Liver (tissue), 9 donors: ENCODE results near the gene RHOT2. TPM values are rescaled to one million over a fixed set of nuclear protein-coding genes. Genes with fewer than 3 reads are reported as not detected.
"Not testable (repeated sequence)": the region's sequence is repeated elsewhere in the genome, so short reads cannot be mapped to it uniquely, and the experiment has no call there.

ENCODE experiments used
- DNase-seq: peaks from one replicate; pipeline ENCODE4 v3.0.0-alpha.2; 2017; ENCODE audit warnings: low spot score
- H3K27ac ChIP-seq, 2 donors: one replicate each; pipeline ENCODE4 v1.7.0; 2013; ENCODE audit warnings: inconsistent platforms in 2 of 2, low read length in 2 of 2, control low read depth in 1 of 2, low read depth in 1 of 2, mild to moderate bottlenecking in 1 of 2
- H3K27me3 ChIP-seq, 4 donors: one replicate each; pipeline versions ENCODE4 v1.6.1 to v1.7.0; 2013; ENCODE audit warnings: low read length in 3 of 4, inconsistent platforms in 1 of 4, mild to moderate bottlenecking in 1 of 4, moderate library complexity in 1 of 4; ENCODE audit not compliant: control insufficient read depth in 4 of 4, insufficient read depth in 4 of 4
- H3K36me3 ChIP-seq, 4 donors: one replicate each; pipeline versions ENCODE4 v1.6.1 to v1.7.0; 2013; ENCODE audit warnings: low read length in 3 of 4, mild to moderate bottlenecking in 3 of 4, low read depth in 1 of 4, moderate library complexity in 1 of 4; ENCODE audit not compliant: control insufficient read depth in 4 of 4, insufficient read depth in 3 of 4
- H3K4me1 ChIP-seq, 4 donors: one replicate each; pipeline versions ENCODE4 v1.6.1 to v1.7.0; 2013; ENCODE audit warnings: low read length in 3 of 4, mild to moderate bottlenecking in 3 of 4, moderate library complexity in 1 of 4; ENCODE audit not compliant: control insufficient read depth in 4 of 4, insufficient read depth in 4 of 4
- H3K4me3 ChIP-seq, 3 donors: one replicate each; pipeline versions ENCODE4 v1.6.1 to v1.7.0; 2013; ENCODE audit warnings: low read length in 3 of 3, control low read depth in 1 of 3, low read depth in 1 of 3, mild to moderate bottlenecking in 1 of 3
- H3K9ac ChIP-seq, 2 donors: one replicate each; pipeline ENCODE4 v1.7.0; 2013; ENCODE audit warnings: low read length in 2 of 2, mild to moderate bottlenecking in 2 of 2, moderate library complexity in 2 of 2, control low read depth in 1 of 2, low read depth in 1 of 2
- H3K9me3 ChIP-seq, 4 donors: one replicate each; pipeline versions ENCODE4 v1.6.1 to v1.7.0; 2013; ENCODE audit warnings: low read length in 3 of 4; ENCODE audit not compliant: control insufficient read depth in 4 of 4
- ATF3 ChIP-seq: IDR thresholded peaks from 2 replicates; pipeline ENCODE4 v1.6.1; 2016; ENCODE audit warnings: antibody characterized with exemption
- NR2F2 ChIP-seq: IDR thresholded peaks from 2 replicates; pipeline ENCODE4 v1.6.1; 2016; ENCODE audit warnings: antibody characterized with exemption
- RAD21 ChIP-seq, 2 donors: IDR thresholded peaks; 2 replicates each; pipeline ENCODE4 v1.6.1; 2016; ENCODE audit warnings: antibody characterized with exemption in 2 of 2, mild to moderate bottlenecking in 2 of 2
- RXRA ChIP-seq, 2 donors: IDR thresholded peaks; 2 replicates each; pipeline ENCODE4 v1.6.1; 2017 to 2018; ENCODE audit warnings: antibody characterized with exemption in 2 of 2, mild to moderate bottlenecking in 1 of 2
- whole genome bisulfite sequencing: extraction: QIAGEN DNeasy Blood & Tissue Kit; methylation state at CpG from one replicate; pipeline ENCODE4 v1.1.7; 2013; 5-methylcytosine and 5-hydroxymethylcytosine counted together
- polyA plus RNA-seq, 2 donors: library from polyadenylated mRNA; stranded (reverse) in 1 of 2; unstranded in 1 of 2; fragments of 200-250 nt in 1 of 2; fragments of >200 nt in 1 of 2; fragmentation: Nextera tagmentation in 1 of 2; extraction: Ambion mirVana in 1 of 2; gene quantifications; one replicate each; pipeline versions ENCODE4 v1.2.1 to v1.2.3, GENCODE V29; 2013 to 2015
- total RNA-seq, 2 donors: library from RNA; depleted of rRNA; stranded (reverse); fragments of >200 nt; gene quantifications; one replicate each; pipeline ENCODE4 v1.2.3, GENCODE V29; 2014
- TF ChIP-seq, protein P1 (sequence below): fragments of 150-350 bp; IDR thresholded peaks from 2 replicates; pipeline ENCODE4 v1.5.1; 2017; ENCODE audit warnings: improper control_type of control experiment, low read depth, low read length; ENCODE audit not compliant: missing input control
- donor health status: healthy.
- donor health status: healthy.
- donor health status: healthy.
- donor health status: healthy.
- donor health status: healthy.

RHOT2 gene
- total and polyA plus RNA-seq, 4 donors, result 20.8 to 37.9 (median 34.3) TPM

DNA sequence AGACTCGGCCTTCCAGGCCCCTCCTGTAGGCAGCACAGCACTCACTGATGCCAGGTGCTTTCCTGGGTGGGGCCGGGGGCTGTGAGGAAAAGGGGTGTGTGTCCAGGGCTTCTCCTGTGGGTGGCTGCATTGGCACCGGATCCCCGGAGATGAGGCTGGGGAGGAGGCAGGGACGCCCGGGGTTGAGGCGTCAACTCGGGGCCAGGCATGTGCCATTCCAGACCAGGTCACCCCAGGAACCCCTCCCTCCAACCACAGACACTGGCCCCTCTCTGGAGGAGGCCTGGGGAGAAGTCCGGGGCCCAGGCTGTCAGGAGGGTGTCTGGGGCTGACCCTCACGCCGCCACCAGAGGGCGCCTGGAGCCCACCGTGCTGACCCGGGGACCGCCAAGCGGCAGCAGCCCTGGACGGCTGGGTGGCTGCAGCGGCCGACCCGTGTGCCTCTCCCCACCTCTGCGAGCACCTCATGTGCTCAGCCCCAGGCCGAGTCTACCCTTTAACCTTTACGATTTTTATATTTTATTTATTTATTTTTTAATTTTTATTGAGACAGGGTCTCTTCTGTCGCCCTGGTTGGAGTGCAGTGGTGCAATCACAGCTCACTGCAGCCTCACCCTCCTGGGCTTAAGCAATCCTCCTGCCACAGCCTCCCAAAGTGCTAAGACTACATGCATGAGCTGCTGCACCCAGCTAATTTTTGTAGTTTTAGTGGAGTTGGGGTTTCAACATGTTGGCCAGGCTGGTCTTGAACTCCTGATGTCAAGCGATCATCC, 43.8 kb downstream of the RHOT2 start:
- Histone ChIP-seq H3K27ac (no peak overlapping the region), H3K27me3 (peaks cover 3 to 15% (median 4%) of the 10 kb centered on the region in 4 donors), H3K9me3 (no peaks in the 10 kb centered on the region), H3K4me1 (peaks cover 15 to 25% (median 18%) of the 10 kb centered on the region in 4 donors), H3K9ac (no peak overlapping the region), H3K4me3 (no peak overlapping the region), H3K36me3 (peaks cover 0 to 1% (median 0%) of the 10 kb centered on the region in 4 donors)
- WGBS, result 12% methylated on average over 25 of the region's 25 CpGs
- TF ChIP-seq, protein P1, sequence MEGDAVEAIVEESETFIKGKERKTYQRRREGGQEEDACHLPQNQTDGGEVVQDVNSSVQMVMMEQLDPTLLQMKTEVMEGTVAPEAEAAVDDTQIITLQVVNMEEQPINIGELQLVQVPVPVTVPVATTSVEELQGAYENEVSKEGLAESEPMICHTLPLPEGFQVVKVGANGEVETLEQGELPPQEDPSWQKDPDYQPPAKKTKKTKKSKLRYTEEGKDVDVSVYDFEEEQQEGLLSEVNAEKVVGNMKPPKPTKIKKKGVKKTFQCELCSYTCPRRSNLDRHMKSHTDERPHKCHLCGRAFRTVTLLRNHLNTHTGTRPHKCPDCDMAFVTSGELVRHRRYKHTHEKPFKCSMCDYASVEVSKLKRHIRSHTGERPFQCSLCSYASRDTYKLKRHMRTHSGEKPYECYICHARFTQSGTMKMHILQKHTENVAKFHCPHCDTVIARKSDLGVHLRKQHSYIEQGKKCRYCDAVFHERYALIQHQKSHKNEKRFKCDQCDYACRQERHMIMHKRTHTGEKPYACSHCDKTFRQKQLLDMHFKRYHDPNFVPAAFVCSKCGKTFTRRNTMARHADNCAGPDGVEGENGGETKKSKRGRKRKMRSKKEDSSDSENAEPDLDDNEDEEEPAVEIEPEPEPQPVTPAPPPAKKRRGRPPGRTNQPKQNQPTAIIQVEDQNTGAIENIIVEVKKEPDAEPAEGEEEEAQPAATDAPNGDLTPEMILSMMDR, result peak; percentile 88
- TF ChIP-seq ATF3, result no peak
- peak; percentile 82 to 91 for TF ChIP-seq RAD21 (IDR thresholded peaks at IDR 0.05)
- DNase-seq, result peak; percentile 87

DNA sequence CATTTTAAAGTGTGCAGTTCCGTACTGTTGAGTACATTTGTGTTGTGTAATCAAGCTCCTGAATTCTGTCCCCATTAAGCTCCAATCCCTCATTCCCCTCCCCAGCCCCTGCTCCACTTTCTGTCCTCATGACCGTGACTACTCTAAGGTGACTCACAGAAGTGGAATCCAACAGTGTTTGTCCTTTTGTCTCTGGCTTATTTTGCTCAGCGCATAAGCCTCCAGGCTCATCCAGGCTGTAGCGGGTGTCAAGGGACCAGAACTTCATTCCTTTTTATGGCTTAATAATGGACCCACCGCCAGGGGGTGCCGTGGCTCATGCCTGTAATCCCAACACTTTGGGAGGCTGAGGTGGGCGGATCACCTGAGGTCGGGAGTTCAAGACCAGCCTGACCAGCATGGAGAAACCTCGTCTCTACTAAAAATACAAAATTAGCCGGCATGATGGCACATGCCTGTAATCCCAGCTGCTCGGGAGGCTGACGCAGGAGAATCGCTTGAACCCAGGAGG, 44.9 kb downstream of the RHOT2 start:
- WGBS, result 52% methylated on average over 13 of the region's 13 CpGs
- H3K9ac ChIP-seq, H3K36me3 ChIP-seq, H3K4me3 ChIP-seq, H3K9me3 ChIP-seq, DNase-seq, H3K27ac ChIP-seq: not testable (repeated sequence)
- H3K27me3 ChIP-seq, result peaks cover 0 to 10% (median 3%) of the 10 kb centered on the region in 4 donors
- peaks cover 17 to 29% (median 22%) of the 10 kb centered on the region in 4 donors for H3K4me1 ChIP-seq
- TF ChIP-seq, protein P1, result peak; percentile 11
- TF ChIP-seq RAD21 (IDR thresholded peaks at IDR 0.05), result peak in 1 of 2 donors; percentile 58

- no peak for TF ChIP-seq NR2F2
- TF ChIP-seq RAD21 (IDR thresholded peaks at IDR 0.05), result no peak
- TF ChIP-seq RXRA (IDR thresholded peaks at IDR 0.05), result no peak
- H3K36me3 ChIP-seq, result peaks cover 0 to 2% (median 0%) of the 10 kb centered on the region in 4 donors
- no peak overlapping the region for H3K4me3 ChIP-seq
- H3K4me1 ChIP-seq, result peaks cover 17 to 29% (median 22%) of the 10 kb centered on the region in 4 donors
- WGBS, result 80% methylated on average over 11 of the region's 11 CpGs
- no peak overlapping the region for H3K9ac ChIP-seq
- H3K27me3 ChIP-seq, result peaks cover 0 to 7% (median under 1%) of the 10 kb centered on the region in 4 donors
- DNase-seq, result no peak
- H3K9me3 ChIP-seq, result no peaks in the 10 kb centered on the region
- no peak overlapping the region for H3K27ac ChIP-seq
Observed at GRCh38 chr16:714079-714478, 46.1 kb downstream of the RHOT2 start.
